ENCODE results near the gene NFIA. TPM values are rescaled to one million over a fixed set of nuclear protein-coding genes. Genes with fewer than 3 reads are reported as not detected.

NFIA gene
- total RNA-seq, 1 donor from 2014 or later: 9.3 TPM

- DNase-seq (ENCODE audit: low read depth, low spot score): no peak
Observed at GRCh38 chr1:61152066-61152465, 69.7 kb downstream of the NFIA start.

GRCh38 chr1:61152469-61153105, 70.2 kb downstream of the NFIA start:
- DNase-seq (ENCODE audit: low read depth, low spot score): no peak

GRCh38 chr1:61156576-61157467, 74.5 kb downstream of the NFIA start:
- no peak for DNase-seq (ENCODE audit: low read depth, low spot score)

GRCh38 chr1:61157468-61157987, 75.2 kb downstream of the NFIA start:
- no peak for DNase-seq (ENCODE audit: low read depth, low spot score)

GRCh38 chr1:61158591-61158990, 76.2 kb downstream of the NFIA start:
- DNase-seq (ENCODE audit: low read depth, low spot score): no peak

- no peak for DNase-seq (ENCODE audit: low read depth, low spot score)
Observed at GRCh38 chr1:61160526-61160925, 78.2 kb downstream of the NFIA start.

GRCh38 chr1:61162520-61163258, 80.3 kb downstream of the NFIA start:
- DNase-seq (ENCODE audit: low read depth, low spot score): no peak

GRCh38 chr1:61163355-61163754, 81.0 kb downstream of the NFIA start:
- DNase-seq (ENCODE audit: low read depth, low spot score): no peak

- DNase-seq (ENCODE audit: low read depth, low spot score): no peak
Observed at GRCh38 chr1:61165402-61165801, 83.0 kb downstream of the NFIA start.

GRCh38 chr1:61167309-61167708, 84.9 kb downstream of the NFIA start:
- no peak for DNase-seq (ENCODE audit: low read depth, low spot score)

GRCh38 chr1:61169045-61169444, 86.7 kb downstream of the NFIA start:
- no peak for DNase-seq (ENCODE audit: low read depth, low spot score)

GRCh38 chr1:61169634-61170033, 87.3 kb downstream of the NFIA start:
- DNase-seq (ENCODE audit: low read depth, low spot score): no peak

GRCh38 chr1:61170328-61171238, 88.2 kb downstream of the NFIA start:
- DNase-seq (ENCODE audit: low read depth, low spot score): no peak

- DNase-seq (ENCODE audit: low read depth, low spot score): no peak
Observed at GRCh38 chr1:61171346-61171745, 89.0 kb downstream of the NFIA start.

GRCh38 chr1:61171974-61172373, 89.6 kb downstream of the NFIA start:
- no peak for DNase-seq (ENCODE audit: low read depth, low spot score)

- DNase-seq (ENCODE audit: low read depth, low spot score): no peak
Observed at GRCh38 chr1:61173118-61173517, 90.8 kb downstream of the NFIA start.

- DNase-seq (ENCODE audit: low read depth, low spot score): no peak
Observed at GRCh38 chr1:61174060-61174795, 91.9 kb downstream of the NFIA start.

- DNase-seq (ENCODE audit: low read depth, low spot score): no peak
Observed at GRCh38 chr1:61175976-61176375, 93.6 kb downstream of the NFIA start.

- DNase-seq (ENCODE audit: low read depth, low spot score): no peak
Observed at GRCh38 chr1:61181067-61182038, 99.0 kb downstream of the NFIA start.

All from pulmonary artery endothelial cell (primary cell).